Transverse colon (tissue), 4 donors: ENCODE data around the gene CPVL.

Experiments
- EP300 ChIP-seq: sonication (generic); formaldehyde crosslinking; IDR thresholded peaks from one replicate; pipeline ENCODE4 v1.6.1; 2017; ENCODE audit warnings: antibody characterized with exemption, low read depth
- POLR2A ChIP-seq: fragments of 450-650 bp; IDR thresholded peaks from one replicate; pipeline ENCODE4 v1.6.1; 2016; ENCODE audit warnings: antibody characterized with exemption, mild to moderate bottlenecking, moderate library complexity
- POLR2AphosphoS5 ChIP-seq, 3 donors: sonication (generic); formaldehyde crosslinking; IDR thresholded peaks; one replicate each; pipeline ENCODE4 v1.6.1; 2016; ENCODE audit warnings: antibody characterized with exemption in 3 of 3
- TF ChIP-seq, protein P1 (sequence below), 5 experiments: fragments of 200-600 bp in 3 of 5; fragments of 450-650 bp in 2 of 5; sonication (generic) in 3 of 5; IDR thresholded peaks; 1 replicate in 2 of 5; 2 replicates in 3 of 5; pipeline ENCODE4 v1.5.1; 2016 to 2017; ENCODE audit warnings: antibody characterized with exemption in 5 of 5, inconsistent platforms in 3 of 5, mild to moderate bottlenecking in 2 of 5, moderate library complexity in 1 of 5

DNA sequence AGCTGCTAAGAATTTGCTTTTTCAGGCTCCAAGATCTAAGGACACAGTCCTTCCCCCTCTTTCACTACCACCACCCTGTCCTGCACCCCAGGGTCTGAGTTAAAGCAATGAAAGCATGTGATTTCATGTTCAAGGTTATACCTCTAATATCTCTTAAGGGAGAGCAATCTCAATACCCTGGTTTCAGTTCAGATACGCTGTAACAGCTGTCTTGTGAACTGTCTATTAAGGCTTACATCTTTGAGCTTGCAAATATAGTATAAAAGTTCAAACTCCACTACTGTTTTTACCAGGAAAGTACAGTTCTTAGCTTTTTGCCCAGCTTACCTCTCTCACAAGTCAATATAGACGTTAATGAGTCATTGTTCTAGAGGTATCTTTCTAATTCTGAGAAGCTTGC is 2.6 kb downstream of the CPVL start:
- TF ChIP-seq, protein P1, sequence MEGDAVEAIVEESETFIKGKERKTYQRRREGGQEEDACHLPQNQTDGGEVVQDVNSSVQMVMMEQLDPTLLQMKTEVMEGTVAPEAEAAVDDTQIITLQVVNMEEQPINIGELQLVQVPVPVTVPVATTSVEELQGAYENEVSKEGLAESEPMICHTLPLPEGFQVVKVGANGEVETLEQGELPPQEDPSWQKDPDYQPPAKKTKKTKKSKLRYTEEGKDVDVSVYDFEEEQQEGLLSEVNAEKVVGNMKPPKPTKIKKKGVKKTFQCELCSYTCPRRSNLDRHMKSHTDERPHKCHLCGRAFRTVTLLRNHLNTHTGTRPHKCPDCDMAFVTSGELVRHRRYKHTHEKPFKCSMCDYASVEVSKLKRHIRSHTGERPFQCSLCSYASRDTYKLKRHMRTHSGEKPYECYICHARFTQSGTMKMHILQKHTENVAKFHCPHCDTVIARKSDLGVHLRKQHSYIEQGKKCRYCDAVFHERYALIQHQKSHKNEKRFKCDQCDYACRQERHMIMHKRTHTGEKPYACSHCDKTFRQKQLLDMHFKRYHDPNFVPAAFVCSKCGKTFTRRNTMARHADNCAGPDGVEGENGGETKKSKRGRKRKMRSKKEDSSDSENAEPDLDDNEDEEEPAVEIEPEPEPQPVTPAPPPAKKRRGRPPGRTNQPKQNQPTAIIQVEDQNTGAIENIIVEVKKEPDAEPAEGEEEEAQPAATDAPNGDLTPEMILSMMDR (IDR thresholded peaks at IDR 0.05), result no peak
- TF ChIP-seq POLR2A (no peak), POLR2AphosphoS5 (IDR thresholded peaks at IDR 0.05) (no peak), EP300 (no peak)
